Right lobe of liver (tissue), 4 donors: ENCODE measurements around the gene IGSF21.

ENCODE experiments used
- POLR2A ChIP-seq: fragments of 450-650 bp; IDR thresholded peaks from one replicate; pipeline ENCODE4 v1.6.1; 2017; ENCODE audit warnings: antibody characterized with exemption, mild to moderate bottlenecking
- TF ChIP-seq, protein P1 (sequence below), 4 donors: fragments of 200-600 bp in 3 of 4; fragments of 450-650 bp in 1 of 4; IDR thresholded peaks; one replicate each; pipeline versions ENCODE4 v1.5.1 to v1.8.0; 2016 to 2022; ENCODE audit warnings: antibody characterized with exemption in 4 of 4, mild to moderate bottlenecking in 2 of 4
- donor health status: DM: no; HTN: no; CAD: no.
- donor health status: DM: no; HTN: no; CAD: no.
- donor health status: DM: no; HTN: yes; CAD: no.

DNA sequence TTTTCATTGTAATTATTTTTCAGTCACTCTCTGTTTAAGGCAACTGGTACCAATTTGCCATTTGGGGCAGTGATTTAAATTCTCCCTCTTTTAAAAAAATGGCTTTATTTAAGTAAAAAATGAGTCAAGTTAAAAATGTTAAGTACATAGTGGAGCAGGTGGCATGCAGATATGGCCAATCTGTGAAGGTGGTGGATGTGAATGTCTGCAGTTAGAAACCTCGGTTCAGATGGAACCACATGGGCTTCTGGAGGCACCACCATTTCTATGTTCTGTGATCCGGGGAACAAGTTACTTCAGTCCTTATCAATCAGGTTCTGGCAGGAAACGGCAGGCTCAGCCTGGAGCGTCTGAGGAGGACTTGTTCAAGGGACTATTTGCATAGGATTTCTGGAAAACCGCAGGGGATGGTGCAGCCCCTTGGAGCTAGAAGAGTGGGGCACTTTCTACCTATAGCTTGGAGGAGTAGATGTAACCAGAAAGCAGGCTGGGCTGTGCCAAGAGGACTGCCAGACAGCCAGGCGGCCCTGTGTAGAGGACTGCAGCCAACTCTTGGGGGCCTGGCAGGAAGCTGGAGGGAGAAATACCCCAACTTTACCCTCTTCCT lies 12.3 kb downstream of the IGSF21 start:
- TF ChIP-seq, protein P1, sequence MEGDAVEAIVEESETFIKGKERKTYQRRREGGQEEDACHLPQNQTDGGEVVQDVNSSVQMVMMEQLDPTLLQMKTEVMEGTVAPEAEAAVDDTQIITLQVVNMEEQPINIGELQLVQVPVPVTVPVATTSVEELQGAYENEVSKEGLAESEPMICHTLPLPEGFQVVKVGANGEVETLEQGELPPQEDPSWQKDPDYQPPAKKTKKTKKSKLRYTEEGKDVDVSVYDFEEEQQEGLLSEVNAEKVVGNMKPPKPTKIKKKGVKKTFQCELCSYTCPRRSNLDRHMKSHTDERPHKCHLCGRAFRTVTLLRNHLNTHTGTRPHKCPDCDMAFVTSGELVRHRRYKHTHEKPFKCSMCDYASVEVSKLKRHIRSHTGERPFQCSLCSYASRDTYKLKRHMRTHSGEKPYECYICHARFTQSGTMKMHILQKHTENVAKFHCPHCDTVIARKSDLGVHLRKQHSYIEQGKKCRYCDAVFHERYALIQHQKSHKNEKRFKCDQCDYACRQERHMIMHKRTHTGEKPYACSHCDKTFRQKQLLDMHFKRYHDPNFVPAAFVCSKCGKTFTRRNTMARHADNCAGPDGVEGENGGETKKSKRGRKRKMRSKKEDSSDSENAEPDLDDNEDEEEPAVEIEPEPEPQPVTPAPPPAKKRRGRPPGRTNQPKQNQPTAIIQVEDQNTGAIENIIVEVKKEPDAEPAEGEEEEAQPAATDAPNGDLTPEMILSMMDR (IDR thresholded peaks at IDR 0.05): no peak
- TF ChIP-seq POLR2A: no peak
